ENCODE data around the gene DNAAF8.

DNAAF8 gene

GRCh38 chr16:4692460-4693295 is 41.7 kb upstream of the DNAAF8 start:
- Mint-ChIP-seq H3K27ac (peak overlapping the region; percentile 79), H3K36me3 (peaks cover 3% of the 10 kb centered on the region), H3K9me3 (no peaks in the 10 kb centered on the region), H3K4me3 (peak overlapping the region; percentile 89), H3K27me3 (no peaks in the 10 kb centered on the region), H3K4me1 (peaks cover 11% of the 10 kb centered on the region)
- ATAC-seq (ENCODE audit: low read depth) (peak; percentile 14), DNase-seq (ENCODE audit: low spot score in 2 of 2) (peak in 1 of 2 donors; percentile 26)

GRCh38 chr16:4693296-4693955 is 40.9 kb upstream of the DNAAF8 start, which contains the start of gene NUDT16L1:
Gene NUDT16L1 (plus strand): TSS chr16:4693562. CDS start chr16:4693727, 165 bp downstream.
- peak within 1 kb of the TSS; percentile 89 for H3K4me3 Mint-ChIP-seq

GRCh38 chr16:4693956-4694641 is 40.2 kb upstream of the DNAAF8 start:
- Mint-ChIP-seq H3K4me3 (peak overlapping the region; percentile 75), H3K27me3 (no peaks in the 10 kb centered on the region), H3K9me3 (no peaks in the 10 kb centered on the region), H3K27ac (peak overlapping the region; percentile 79), H3K4me1 (peaks cover 11% of the 10 kb centered on the region), H3K36me3 (peaks cover 3% of the 10 kb centered on the region)
- peak; percentile 41 for ATAC-seq (ENCODE audit: low read depth)
- peak in 1 of 2 donors; percentile 32 for DNase-seq (ENCODE audit: low spot score in 2 of 2)

More at GRCh38 chr16:4693296-4693955, 40.9 kb upstream of the DNAAF8 start, which contains the start of gene NUDT16L1:
- Mint-ChIP-seq H3K36me3 (peaks cover 3% of the 10 kb centered on the region), H3K27ac (peak within 1 kb of the TSS; percentile 79), H3K4me1 (peaks cover 11% of the 10 kb centered on the region), H3K27me3 (no peaks in the 10 kb centered on the region), H3K9me3 (no peaks in the 10 kb centered on the region)
- peak; percentile 89 for ATAC-seq (ENCODE audit: low read depth)
- peak; percentile 94 to 98 for DNase-seq (ENCODE audit: low spot score in 2 of 2)

- no peak for ATAC-seq (ENCODE audit: low read depth)
- DNase-seq (ENCODE audit: low spot score in 2 of 2), result no peak
- peak overlapping the region; percentile 75 for H3K4me3 Mint-ChIP-seq
- H3K27me3 Mint-ChIP-seq, result no peaks in the 10 kb centered on the region
- peaks cover 11% of the 10 kb centered on the region for H3K4me1 Mint-ChIP-seq
- H3K27ac Mint-ChIP-seq, result peak overlapping the region; percentile 79
- no peaks in the 10 kb centered on the region for H3K9me3 Mint-ChIP-seq
- peaks cover 3% of the 10 kb centered on the region for H3K36me3 Mint-ChIP-seq
These were observed 39.5 kb upstream of the DNAAF8 start for GRCh38 chr16:4694642-4695451.

GRCh38 chr16:4695473-4696171 is 38.7 kb upstream of the DNAAF8 start:
- Mint-ChIP-seq H3K4me3 (peak overlapping the region; percentile 75), H3K9me3 (no peaks in the 10 kb centered on the region), H3K36me3 (peaks cover 1% of the 10 kb centered on the region), H3K27me3 (no peaks in the 10 kb centered on the region), H3K4me1 (peaks cover 9% of the 10 kb centered on the region), H3K27ac (peak overlapping the region; percentile 55)
- no peak for ATAC-seq (ENCODE audit: low read depth)
- no peak for DNase-seq (ENCODE audit: low spot score in 2 of 2)

GRCh38 chr16:4696172-4696904 is 38.0 kb upstream of the DNAAF8 start:
- Mint-ChIP-seq H3K4me1 (peaks cover 9% of the 10 kb centered on the region), H3K27me3 (no peaks in the 10 kb centered on the region), H3K4me3 (no peak overlapping the region), H3K9me3 (no peaks in the 10 kb centered on the region), H3K27ac (no peak overlapping the region), H3K36me3 (peaks cover 1% of the 10 kb centered on the region)
- no peak for ATAC-seq (ENCODE audit: low read depth)
- no peak for DNase-seq (ENCODE audit: low spot score in 2 of 2)

GRCh38 chr16:4696905-4697847 is 37.2 kb upstream of the DNAAF8 start:
- H3K27me3 Mint-ChIP-seq, result no peaks in the 10 kb centered on the region
- peaks cover 1% of the 10 kb centered on the region for H3K36me3 Mint-ChIP-seq
- H3K9me3 Mint-ChIP-seq, result no peaks in the 10 kb centered on the region
- DNase-seq (ENCODE audit: low spot score in 2 of 2), result no peak
- peaks cover 9% of the 10 kb centered on the region for H3K4me1 Mint-ChIP-seq
- no peak for ATAC-seq (ENCODE audit: low read depth)
- H3K27ac Mint-ChIP-seq, result no peak overlapping the region
- no peak overlapping the region for H3K4me3 Mint-ChIP-seq

GRCh38 chr16:4697848-4698291 is 36.5 kb upstream of the DNAAF8 start:
- DNase-seq (ENCODE audit: low spot score in 2 of 2), result no peak
- H3K27ac Mint-ChIP-seq, result no peak overlapping the region
- H3K9me3 Mint-ChIP-seq, result no peaks in the 10 kb centered on the region
- H3K36me3 Mint-ChIP-seq, result peaks cover 1% of the 10 kb centered on the region
- H3K4me1 Mint-ChIP-seq, result peaks cover 4% of the 10 kb centered on the region
- no peaks in the 10 kb centered on the region for H3K27me3 Mint-ChIP-seq
- no peak overlapping the region for H3K4me3 Mint-ChIP-seq
- ATAC-seq (ENCODE audit: low read depth), result no peak

GRCh38 chr16:4698321-4699045 is 35.9 kb upstream of the DNAAF8 start:
- DNase-seq (ENCODE audit: low spot score in 2 of 2), result no peak
- no peaks in the 10 kb centered on the region for H3K27me3 Mint-ChIP-seq

GRCh38 chr16:4699046-4699556 is 35.2 kb upstream of the DNAAF8 start:
- Mint-ChIP-seq H3K4me3 (no peak overlapping the region), H3K9me3 (no peaks in the 10 kb centered on the region), H3K27me3 (no peaks in the 10 kb centered on the region), H3K4me1 (peaks cover 4% of the 10 kb centered on the region), H3K27ac (no peak overlapping the region), H3K36me3 (peaks cover 1% of the 10 kb centered on the region)
- no peak for DNase-seq (ENCODE audit: low spot score in 2 of 2)
- no peak for ATAC-seq (ENCODE audit: low read depth)

More at GRCh38 chr16:4698321-4699045, 35.9 kb upstream of the DNAAF8 start:
- H3K36me3 Mint-ChIP-seq, result peaks cover 1% of the 10 kb centered on the region
- no peak for ATAC-seq (ENCODE audit: low read depth)
- no peak overlapping the region for H3K4me3 Mint-ChIP-seq
- peaks cover 4% of the 10 kb centered on the region for H3K4me1 Mint-ChIP-seq
- H3K27ac Mint-ChIP-seq, result no peak overlapping the region
- no peaks in the 10 kb centered on the region for H3K9me3 Mint-ChIP-seq

GRCh38 chr16:4700380-4700996 is 33.8 kb upstream of the DNAAF8 start:
- H3K27ac Mint-ChIP-seq, result no peak overlapping the region
- peaks cover 5% of the 10 kb centered on the region for H3K36me3 Mint-ChIP-seq
- ATAC-seq (ENCODE audit: low read depth) (no peak), DNase-seq (ENCODE audit: low spot score in 2 of 2) (no peak)
- H3K4me3 Mint-ChIP-seq, result no peak overlapping the region
- peaks cover under 1% of the 10 kb centered on the region for H3K4me1 Mint-ChIP-seq
- no peaks in the 10 kb centered on the region for H3K9me3 Mint-ChIP-seq
- no peaks in the 10 kb centered on the region for H3K27me3 Mint-ChIP-seq

Data from memory B cell (primary cell).